ENCODE measurements around the gene MAP2K2.
"Not testable (repeated sequence)": the region's sequence is repeated elsewhere in the genome, so short reads cannot be mapped to it uniquely, and the experiment has no call there.

The MAP2K2 gene

DNA sequence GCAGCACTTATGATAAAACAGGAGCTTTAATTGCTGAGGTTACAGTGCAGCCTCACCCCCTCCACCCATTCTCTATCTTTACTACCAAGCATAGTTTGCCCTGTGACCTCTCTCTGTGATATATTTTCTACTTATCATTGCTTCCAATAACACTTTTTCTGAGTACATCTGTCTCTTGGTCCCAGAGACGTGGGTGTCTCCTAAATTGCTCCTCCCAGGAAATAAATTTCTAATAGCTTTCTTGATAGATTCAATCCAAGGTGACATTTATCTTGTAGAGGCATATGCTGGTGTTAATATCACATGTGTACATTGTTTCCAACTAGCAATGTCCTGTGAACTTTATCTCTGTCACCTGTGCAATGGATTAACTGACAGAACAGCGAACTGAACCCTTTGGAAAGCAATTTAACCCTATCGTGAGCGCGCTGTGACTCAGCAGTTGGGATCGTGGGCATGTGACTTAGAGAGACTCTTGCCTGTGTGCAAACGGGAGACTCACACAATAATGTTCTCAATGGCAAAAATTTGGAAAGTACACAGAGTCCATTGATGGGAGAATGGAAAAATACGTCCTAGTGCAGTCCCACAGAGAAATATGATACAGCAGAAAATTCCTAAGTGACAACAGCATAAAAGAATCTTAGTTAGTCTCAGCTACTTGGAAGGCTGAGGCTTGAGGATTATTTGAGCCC, 7.0 kb upstream of the MAP2K2 start:
- DNase-seq: peak; percentile 89

DNA sequence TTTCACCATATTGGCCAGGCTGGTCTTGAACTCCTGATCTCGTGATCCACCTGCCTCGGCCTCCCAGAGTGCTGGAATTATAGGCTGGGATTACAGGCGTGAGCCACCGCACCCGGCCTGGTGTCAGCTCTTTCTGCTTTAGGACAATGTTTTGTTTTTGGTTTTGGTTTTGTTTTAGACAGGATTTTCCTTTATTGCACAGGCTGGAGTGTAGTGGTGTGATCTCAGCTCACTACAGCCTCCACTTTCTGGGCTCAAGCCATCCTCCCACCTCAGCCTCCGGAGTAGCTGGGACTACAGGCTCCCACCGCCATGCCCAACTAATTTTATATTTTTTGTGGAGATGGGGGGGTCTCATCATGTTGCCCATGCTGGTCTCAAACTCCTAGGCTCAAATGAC, 5.1 kb upstream of the MAP2K2 start:
- not testable (repeated sequence) for DNase-seq

DNA sequence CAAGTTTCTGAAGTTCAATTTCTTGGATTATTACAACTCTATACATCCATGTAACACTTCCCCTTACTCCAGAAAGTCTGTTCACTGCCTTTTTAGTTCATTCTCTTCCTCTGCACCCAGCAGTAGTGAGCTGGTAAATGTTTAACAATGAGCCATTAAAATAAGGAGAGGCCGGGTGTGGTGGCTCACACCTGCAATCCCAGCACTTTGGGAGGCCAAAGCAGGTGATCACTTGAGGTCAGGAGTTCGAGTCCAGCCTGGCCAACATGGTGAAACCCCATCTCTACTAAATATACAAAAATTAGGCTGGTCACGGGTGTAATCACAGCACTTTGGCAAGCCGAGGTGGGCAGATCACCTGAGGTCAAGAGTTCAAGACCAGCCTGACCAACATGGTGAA, 3.4 kb upstream of the MAP2K2 start:
- not testable (repeated sequence) for DNase-seq

DNA sequence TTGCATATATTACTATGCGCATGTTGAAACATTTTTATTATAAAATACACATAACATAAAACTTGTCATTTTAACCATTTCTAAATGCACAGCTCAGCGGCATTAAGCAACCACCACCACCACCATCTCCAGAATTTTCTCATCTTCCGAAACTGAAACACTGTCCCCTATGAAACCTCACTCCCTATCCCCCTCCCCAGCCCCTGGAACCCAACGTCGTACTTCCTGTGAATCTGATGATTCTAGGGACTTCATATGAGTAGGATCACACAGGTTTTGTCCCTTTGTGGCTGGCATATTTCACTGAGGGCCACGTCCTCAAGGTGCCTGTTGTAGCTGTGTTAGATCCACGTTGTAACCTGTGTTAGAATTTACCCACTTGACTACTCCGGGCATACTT, 716 bp upstream of the MAP2K2 start:
- no peak for DNase-seq

DNA sequence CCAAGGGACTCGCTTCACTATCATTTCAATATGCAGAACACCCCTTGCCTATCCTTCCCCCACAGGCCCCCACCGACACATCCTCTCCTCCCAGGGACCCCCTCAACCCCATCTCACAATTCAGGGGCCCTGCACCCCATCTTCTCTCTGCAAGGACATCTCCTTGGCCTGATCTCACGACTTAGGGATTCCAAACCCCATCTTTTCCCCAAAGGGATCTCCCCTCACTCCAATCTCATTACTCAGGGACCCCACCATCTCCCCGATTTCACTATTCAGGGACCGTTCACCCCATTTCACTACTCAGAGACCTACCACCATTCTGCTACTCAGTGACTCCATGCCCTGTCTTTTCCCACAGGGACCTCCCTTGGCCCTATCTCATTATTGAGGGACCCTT, 1.4 kb downstream of the MAP2K2 start:
- DNase-seq: no peak

DNA sequence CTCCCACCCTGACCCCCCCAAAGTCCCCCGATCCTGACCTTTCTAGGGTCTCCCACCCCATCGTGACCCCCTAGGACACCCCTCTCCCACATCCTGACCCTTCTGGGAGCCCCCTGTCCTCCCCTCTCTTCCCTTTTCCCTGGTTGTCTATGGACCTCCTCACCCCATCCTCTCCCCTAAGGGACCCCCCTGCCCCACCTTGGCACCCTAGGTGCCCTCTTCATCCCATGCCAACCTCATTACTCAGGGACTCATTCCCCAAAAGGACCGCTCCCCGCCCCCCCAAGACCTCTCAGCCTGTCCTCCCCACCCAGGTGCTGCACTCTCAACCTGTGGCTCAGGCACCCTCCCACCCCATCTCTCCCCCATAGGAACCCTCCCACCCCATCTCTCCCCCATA, 2.1 kb downstream of the MAP2K2 start:
- DNase-seq: no peak

DNA sequence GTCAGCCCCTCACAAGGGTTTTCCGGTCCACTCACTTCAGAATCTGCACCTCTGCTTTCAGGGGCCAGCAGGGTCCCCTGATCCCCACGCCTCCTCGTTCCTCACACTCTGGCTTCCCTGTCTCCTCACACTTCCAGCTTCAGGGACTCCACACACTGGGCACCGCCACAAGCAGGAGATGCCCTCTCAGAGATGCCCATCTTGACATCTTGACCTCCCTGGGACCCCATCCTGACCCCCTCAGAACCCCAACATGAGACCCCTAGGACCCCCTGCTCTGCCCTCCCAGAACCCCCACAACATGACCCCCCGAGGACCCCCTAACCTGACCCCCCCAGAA, 2.7 kb downstream of the MAP2K2 start:
- DNase-seq: no peak

DNA sequence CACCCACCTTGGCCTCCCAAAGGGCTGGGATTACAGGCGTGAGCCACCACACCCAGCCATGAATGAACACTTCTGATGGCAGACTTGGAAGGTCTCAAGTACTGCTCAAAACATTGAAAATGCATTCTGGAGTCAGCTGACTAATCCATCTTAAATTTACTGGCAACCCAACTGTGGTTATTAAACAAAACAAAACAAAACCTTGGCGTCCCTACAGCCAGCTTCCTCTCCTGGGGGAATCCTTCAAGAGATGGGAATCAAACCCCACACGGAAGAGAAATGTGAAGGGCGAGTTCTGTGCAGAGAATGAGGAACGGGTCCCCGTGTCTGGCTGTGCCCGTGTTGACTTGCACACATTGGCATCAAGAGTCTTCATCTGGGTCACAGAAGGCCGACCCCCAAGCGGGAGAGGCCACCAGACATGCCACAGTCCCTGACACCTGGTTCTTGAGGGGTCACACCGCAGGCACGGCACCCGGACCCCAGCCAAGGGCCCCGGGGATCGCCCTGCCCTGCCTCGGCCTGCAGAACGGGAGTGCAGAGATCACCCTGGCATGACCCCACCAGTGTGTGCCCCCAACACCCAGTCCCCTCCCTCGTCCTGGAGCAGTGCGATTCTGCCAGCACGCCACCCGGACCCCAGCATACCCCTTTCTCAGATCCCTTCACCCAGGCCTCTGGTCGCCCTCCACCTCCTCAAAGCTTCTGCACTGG, 3.2 kb downstream of the MAP2K2 start:
- DNase-seq: peak; percentile 75

DNA sequence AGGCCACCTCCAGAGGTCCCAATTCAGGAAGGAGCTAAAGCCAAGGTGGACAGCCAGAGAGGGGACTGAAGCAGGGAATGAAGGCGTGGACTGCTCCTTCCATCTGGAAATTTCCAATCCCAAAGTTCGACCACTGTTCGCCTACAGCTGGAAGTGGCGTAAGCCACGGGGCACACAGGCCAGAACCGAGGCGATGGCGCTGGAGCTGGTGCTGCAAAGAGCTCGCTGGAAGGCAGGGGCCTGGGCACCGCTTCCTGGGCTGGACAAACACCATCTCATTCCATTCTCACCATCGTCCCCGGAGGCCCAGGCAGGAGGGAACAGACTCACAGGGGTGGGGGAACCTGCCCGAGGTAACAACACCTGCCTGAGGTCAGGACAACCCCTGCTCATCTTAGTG, 4.2 kb downstream of the MAP2K2 start:
- DNase-seq: no peak

DNA sequence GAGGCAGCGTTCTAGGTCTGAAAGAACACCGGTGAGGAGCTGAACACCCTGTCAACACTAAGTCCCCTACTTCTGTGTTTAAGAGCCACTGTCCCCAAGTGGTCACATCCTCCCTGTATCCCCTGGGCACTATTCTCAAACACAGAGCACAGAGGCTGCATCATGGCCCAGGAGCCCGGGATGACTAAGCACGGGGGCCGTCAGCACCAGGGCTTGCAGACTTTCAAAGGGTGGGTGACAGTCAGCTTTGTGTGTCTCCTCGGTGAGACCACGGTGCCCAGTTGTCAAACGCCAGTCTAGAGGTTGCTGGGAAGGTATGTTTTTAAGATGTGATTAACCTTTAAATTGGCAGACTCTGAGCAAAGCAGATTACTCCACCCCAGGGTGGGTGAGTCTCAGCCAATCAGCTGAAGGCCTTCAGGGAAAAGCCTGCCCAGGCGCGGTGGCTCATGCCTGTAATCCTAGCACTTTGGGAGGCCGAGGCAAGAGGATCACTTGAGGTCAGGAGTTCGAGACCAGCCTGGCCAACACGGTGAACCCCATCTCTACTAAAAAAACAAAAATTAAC, 8.0 kb downstream of the MAP2K2 start:
- DNase-seq: no peak

DNA sequence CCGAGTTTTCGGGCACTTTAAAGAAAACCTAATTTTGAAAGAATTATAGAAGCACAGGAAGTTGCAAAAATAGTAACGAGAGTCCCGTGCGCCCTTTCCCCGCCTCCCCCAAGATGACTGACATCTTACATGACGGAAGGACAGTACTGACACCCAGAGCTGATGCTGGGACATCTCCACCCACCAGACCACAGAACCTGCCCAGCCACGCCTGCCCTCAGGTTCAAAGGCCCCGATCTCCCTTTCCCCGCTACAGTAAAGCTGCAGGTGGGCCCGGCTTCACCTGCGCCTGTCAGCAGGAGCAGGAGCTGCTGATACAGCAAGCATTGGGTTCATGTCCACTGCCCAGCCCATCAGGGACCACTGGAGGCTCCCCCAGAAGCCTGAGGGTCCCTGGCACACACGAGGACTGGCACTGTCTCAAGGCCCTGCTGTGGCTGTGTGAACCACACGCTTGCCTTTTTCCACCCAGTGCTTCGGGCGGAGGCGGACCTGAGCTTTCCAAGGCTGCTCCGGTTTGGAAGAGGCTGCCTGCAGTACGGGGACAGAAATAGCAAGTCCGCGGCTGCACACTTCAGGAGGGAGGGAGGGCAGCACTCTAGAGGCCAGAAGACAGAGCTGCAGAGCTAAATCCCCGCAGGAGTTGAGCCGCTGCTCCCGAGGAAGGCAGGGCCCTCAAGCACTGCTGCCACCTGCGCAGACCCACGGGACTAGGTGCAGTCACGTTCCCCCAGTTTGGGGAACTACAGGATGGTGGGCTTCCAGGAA, 8.7 kb downstream of the MAP2K2 start:
- DNase-seq: no peak

DNA sequence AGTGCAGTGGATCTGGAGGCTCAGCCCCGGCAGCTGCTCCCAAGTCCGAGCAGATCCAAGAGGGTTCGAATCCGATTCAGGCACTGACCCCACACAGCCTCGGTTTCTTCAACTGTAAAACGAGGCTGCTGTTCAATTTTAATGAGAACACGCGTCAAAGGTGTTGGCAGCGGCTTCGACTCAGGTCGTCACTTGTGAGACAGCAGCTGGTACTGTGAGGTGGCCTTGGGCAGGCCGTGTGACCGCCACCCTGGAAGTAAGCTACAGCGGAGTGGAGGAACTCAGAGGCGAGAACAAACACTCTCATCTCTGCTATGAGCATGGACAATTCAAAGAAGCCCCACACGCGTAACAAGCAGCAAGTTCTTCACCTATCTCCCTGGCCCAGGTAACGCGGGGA, 9.7 kb downstream of the MAP2K2 start:
- DNase-seq: no peak

DNA sequence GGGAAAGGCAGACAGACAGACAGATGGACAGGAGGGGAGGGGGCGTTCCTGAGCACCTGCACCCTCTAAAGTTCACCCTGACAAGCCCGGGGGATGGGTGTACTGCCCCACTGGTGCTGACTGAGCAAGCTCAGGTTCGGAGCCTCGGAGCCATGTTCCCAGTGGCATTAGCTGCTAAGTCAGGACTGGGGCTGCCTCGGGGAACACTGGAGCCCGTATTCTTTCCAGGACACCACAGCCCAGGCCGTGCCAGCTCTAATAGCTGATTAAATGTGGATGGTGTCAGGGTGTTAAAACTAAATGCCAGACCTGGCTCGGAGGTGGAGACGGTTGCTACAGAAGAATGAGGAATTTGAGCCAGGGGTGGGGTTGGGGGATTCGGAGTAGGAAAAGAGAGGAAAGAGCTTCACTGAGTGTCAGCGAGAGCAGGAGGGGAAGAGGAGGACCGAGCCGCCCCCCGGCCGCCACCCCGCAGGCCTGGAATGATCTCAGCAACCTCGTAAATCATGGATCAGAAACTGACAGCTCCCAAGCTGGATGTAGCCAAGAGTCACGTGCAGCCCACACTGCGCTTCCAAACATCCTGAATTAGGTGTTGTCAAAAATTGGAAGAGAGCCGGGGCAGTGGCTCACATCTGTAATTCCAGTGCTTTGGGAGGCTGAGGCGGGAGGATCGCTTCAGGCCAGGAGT, 10.4 kb downstream of the MAP2K2 start:
- no peak for DNase-seq

DNA sequence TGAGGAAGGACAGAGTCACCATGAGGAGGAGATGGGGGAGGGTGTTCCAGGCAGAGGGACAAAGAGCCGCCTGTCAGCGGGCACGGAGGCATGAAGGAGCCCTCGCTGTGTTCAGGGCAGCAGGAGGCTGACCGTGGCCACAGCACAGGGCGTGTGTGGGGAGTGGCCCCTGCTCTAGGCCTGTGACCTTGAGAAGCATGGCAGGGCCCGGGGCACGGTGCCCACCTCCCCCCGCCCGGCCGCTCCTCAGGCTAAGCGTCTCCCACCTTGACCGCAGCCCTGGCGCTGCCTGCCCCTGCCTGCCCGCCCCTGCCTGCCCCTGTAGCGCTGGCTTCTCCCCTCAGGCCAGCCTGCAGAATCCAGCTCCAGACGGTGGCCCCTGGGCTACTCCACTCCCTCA, 11.6 kb downstream of the MAP2K2 start:
- DNase-seq: no peak

DNA sequence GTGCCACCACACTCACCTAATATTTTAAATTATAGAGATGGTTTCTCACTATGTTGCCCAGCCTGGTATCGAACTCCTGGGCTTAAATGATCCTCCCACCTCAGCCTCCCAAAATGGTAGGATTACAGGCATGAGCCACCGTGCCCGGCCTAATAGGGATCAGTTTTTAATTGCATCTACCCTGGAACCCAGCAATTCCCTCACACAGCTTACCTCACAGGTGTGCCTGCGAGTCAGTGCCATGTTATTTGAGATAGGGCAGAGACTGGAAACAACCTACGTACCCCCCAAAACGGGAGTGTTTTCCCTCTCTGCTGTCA, 14.3 kb downstream of the MAP2K2 start:
- DNase-seq: no peak

DNA sequence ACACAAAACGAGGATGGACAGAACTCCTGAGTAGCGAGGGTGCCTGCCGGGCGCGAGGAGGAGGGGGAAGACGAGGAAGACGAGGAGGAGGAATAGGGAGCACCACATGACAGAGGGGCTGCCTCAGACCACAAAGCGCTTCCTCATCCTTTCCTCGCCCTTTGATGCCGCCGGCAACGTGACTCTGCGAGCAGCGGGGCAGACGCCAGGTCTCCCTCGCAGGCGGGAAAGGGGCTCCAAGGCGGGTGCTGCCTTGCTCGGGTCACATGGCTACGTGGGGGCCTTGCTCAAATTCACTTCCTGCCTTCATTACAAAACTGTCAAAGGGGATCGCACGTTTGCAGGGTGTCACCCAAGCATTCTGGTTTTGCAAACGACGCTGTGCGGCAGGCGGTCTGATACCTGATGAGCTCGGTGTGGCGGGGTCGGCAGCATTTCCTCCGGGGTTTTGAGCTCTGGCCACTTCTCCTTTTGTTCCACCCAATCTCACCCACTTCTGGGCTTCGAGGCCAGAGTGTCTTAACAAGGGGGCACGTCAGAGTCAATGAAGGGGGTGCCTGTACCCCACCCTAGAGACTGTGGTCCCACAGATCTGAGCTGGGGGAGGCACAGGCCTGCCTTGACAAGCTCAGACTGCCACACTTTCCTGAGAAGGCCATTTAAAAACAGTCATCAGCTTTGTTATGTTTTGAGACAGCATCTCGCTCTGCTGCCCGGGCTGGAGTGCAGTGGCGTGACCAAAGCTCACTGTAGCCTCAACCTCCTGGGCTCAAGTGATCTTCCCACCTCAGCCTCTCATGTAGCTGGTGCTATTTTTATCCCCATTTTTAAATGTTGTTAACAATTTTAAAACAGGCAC, 14.9 kb downstream of the MAP2K2 start:
- no peak for DNase-seq

DNA sequence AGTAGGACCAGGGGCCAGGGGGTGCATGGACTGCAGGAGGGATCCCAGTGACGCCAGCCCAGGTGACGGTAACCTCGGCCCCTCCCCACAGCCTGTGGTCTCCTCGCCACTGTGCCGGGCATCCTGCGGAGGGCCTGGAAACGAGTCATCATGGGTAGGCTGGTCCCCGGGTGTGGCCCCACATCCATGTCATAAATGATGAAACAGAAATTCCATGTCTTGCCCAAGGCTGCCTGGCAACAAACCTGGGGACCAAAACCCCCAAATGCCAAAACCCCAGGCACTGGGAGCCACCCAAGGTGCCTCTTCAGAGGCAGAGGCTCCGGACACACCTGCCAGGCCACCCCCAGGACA, 20.9 kb downstream of the MAP2K2 start:
- peak; percentile 42 for DNase-seq

DNA sequence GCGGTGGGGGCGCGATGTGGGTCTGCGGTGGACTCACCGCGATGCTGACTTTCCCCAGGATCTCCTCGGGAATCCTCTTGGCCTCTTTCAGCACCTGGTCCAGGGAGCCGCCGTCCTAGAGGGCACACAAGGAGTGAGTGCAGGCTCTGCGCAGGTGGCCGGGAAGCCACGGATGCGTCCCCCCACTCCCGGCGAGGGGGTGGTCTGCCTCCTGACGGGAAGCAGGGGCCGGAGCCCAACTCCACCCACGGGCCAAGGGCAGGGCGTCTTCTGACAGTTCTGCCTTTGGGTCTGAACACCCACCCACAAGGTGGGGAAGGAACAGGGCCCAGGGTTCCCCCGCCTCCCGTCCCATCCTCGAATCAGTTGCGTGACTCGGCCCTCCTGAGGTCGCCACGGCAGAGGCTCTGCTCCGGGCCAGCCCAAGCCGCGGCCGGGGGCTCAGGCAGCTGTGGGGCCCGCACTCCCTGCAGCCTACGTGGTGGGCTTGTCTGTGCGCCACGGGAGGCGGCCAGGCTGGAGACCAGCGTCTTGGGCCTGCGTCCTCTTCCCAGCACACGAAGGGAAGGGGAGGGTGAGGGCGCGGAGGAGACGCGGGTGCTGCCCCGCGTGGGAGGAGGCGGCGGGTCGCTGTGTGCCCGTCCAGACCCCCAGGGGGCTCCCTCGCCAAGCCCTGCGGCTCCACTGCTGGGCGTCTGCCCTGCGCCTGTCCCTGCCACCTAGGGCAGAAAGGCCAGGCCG, 21.4 kb downstream of the MAP2K2 start:
- no peak for DNase-seq

DNA sequence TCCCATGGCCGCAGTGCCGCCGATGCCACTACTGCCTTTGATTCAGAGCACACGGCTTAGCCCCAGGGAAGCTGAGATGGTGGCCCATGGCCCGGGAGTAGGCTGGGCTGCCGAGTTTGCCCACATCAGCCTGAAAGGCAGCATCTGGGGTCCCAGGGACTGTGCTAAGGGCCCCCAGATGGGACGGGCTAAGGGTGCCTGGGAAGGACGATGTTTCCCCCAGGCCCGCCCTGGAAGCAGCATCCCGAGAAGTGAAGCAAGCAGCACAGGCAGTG, 22.5 kb downstream of the MAP2K2 start:
- no peak for DNase-seq

DNA sequence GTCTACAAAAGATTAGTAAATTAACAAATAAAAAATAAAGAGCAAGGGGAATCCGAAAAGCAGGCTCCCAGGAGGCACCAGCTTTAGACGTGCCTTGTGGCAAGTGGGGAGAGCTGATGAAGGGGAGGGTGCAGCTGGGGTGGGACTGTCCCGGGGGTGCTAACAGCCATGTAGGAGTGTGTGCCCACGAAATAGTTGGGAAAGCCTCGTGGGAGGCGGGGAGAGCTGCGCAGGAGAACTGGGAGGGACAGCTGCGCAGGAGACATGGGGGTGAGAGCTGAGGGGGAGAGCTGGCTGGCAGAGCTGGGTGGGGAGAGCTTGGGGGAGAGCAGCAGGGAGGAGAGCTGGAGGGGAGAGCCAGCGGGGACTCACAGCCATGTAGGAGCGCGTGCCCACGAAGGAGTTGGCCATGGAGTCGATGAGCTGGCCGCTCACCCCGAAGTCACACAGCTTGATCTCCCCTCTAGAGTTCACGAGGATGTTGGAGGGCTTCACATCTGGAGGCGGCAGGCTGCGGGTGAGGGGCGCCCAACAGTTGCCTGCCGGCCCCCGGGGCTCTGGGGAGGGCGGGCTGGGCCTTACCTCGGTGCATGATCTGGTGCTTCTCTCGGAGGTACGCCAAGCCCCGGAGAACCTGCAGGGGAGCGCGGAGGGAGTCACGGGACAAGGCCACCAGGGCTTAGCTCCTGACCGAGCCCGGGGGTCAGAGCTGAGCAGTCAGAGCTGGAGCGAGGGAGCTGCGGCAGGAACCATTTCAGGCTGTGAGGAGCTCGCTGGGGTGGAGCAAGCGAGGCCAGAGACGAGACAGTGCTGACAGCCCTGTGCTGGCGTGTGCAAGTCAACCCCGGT, 23.1 kb downstream of the MAP2K2 start:
- DNase-seq: no peak

Data from fibroblast of skin of back (primary cell).